ENCODE data around the gene CFI.
"Not testable (repeated sequence)": the region's sequence is repeated elsewhere in the genome, so short reads cannot be mapped to it uniquely, and the experiment has no call there.

CFI gene

DNA sequence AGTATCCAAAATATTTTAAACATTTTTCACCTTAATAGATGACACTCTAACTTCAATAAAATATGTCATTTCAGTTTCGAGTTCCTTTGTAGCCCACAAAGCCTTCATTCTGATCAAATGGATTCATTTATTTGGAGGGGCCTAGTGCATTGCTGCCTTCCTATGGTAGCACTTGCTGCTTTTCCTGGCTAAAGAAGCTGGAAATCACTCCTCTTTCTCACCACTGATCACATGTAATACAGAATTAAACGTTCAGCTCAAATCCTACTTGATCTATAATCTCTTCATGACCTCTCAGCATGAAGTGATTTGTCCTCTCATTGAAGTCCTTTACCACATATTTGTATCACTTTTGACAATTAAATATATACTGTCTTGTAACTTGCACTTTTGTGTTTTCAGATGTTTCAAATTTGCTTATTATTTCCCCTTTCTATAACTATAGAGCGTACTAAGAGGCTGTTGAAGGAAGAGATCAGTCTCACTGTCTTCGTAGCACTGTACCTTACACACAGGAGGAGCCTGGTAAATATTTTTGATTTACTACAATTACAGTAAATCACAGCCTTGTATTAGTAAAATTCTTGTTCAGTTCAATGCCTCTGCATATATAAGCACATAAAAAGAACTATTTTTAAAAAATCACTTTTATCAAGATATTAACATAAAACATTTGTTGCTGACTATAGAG, 555 bp downstream of the CFI start:
- FAIRE-seq (no peak), DNase-seq (ENCODE audit: extremely low spot score, insufficient read length, low read depth) (no peak)

DNA sequence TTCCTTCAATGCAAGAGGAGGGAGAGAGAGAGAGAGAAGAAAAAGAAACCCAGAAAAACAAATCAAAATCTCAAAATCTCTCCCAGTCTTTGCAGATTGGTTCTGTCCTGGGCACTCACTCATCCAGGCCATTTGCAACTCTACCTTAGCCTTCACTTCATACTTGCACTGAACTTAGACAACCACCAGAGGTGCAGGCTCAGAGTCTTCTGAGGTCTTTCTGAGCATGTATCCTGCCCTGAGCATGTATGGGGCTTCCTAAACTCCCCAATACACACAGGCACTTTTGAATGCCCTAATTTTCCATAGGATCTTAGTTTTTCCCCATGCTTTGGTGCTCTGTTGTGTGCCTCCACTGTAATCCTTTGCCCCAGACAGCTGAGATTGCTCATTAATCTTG, 2.9 kb downstream of the CFI start:
- DNase-seq (ENCODE audit: extremely low spot score, insufficient read length, low read depth) (no peak), FAIRE-seq (no peak)

DNA sequence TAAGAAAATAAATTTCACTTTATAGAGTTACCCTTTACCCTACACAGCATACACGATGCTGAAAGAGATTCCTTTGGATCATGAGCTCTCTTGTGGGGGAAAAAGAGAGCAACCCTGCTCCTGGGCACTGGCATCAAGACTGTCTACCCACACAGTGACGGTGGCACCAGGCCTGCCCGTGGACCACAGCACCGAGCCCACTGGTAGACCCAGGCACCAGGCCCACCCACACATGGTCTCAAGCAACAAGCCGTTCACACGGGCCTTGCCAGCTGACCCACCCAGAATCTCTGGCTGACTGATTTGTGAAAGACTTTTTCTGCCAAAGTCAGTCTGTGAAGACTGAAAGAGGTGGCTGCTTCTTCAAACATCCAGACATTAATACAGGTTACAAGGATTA, 6.7 kb downstream of the CFI start:
- FAIRE-seq (no peak), DNase-seq (ENCODE audit: extremely low spot score, insufficient read length, low read depth) (no peak)

DNA sequence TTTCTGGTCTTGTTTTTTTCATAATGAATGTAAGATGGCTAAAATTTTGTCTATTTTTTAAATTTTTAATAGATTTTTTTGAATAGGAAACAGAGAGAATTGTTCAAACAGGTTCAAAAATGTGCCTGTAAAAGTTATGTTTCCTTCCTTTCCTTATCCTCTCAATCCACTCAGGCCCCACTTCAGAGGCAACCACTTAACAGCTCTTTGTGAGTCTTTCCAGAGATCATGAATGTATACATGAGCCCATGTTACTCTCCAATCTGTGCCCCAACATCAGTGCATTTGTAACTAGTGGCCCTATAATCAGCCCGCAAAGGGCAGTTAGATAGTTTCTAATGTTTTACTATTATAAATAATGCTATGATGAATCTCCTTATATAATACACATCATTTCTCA, 14.0 kb downstream of the CFI start:
- no peak for FAIRE-seq
- no peak for DNase-seq (ENCODE audit: extremely low spot score, insufficient read length, low read depth)

DNA sequence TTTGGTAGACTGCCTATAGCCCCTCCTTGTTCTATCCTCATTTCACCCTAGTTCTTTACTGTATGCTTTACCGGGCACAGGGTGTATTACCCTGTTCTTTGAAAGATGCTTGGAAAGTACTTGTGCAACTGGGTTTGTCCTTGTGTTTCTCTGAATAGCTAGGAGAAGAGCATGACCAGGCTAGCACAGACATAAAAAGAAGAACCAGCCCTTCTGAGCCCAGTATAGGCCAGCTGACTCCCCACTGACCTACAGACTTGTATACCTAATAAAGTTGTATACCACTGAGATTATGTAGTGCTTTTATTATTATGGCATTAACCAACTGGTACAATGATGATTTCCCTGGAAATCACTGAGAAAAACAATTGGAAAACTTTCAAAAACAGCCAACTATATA, 15.0 kb downstream of the CFI start:
- no peak for DNase-seq (ENCODE audit: extremely low spot score, insufficient read length, low read depth)
- FAIRE-seq: no peak

DNA sequence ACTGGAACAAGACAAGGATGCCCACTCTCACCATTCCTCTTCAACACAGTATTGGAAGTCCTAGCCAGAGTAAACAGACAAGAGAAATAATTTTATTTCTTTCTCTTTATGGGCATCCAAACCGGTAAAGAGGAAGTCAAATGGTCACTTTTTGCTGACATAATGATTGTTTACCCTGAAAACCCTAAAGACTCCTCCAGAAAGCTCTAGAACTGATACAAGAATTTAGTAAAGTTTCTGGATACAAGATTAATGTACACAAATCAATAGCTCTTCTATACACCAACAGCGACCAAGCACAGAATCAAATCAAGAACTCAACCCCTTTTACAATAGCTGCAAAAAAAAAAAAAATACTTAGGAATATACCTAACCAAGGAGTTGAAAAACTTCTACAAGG, 19.7 kb downstream of the CFI start:
- DNase-seq (ENCODE audit: extremely low spot score, insufficient read length, low read depth); FAIRE-seq: not testable (repeated sequence)

DNA sequence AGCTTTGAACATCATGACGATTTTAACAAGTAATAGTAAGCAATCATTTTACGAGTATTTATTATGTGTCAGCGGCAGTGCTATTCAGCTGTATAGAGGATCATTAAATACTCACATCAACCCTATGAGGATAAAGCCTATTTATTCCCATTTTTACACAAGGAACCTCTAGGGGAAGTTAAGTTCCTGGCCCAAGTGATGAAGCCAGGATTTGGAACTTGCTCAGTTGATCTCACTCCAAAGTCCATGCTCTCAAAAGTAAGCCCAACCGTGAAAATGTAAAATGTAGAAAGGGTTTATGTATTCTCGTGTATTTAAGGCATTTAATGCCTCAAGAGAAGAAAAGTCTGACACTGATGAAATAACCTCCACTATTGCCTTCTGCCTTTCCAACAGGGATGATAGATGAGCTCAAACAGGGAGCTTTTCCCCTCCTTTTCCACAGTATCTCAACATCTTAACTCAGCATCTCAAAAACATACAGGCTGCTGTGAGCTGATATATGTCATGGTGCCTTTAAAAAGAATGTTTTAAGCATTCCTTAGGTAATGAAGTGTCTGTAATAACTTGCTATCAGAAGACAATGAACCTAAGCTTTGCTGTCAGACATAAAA, 36.9 kb downstream of the CFI start:
- DNase-seq (ENCODE audit: extremely low spot score, insufficient read length, low read depth): no peak
- FAIRE-seq: no peak

DNA sequence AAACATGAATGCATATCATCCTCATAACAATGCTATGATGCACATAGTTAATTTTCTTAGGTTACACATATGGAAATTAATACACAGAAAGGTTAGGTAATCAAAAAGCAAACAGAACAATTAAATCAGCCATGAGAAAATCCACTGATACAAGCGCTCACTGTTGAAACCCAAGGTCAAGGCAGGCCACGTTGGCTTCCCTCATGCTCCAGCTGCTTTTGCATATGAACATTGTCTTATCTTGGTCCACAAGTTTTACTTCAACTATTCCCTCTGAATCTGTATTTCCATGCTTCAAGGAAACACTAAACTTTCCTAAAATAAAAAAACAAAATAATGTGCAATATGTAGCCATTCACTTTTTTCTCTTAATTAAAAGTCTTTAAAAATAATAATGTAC, 37.4 kb downstream of the CFI start:
- FAIRE-seq (no peak), DNase-seq (ENCODE audit: extremely low spot score, insufficient read length, low read depth) (no peak)

DNA sequence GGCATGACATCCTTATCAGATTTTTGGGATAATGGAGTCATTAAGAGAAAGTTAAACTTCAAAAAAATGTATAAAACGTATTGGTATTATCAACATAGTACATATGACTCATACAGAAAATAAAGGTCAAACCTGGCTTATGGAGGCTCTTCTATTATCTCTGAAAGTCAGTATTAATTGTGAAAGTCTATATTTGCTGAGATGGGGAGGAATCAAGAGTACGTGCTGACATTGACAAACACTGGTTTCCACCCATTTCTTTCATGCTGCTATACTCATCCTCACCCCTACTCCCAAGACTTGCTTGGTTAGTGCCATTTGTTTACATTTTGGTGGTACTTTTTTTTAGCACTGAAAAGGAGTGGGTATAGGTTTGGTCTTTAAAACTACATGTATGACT, 41.1 kb downstream of the CFI start:
- no peak for DNase-seq (ENCODE audit: extremely low spot score, insufficient read length, low read depth)
- FAIRE-seq: no peak

DNA sequence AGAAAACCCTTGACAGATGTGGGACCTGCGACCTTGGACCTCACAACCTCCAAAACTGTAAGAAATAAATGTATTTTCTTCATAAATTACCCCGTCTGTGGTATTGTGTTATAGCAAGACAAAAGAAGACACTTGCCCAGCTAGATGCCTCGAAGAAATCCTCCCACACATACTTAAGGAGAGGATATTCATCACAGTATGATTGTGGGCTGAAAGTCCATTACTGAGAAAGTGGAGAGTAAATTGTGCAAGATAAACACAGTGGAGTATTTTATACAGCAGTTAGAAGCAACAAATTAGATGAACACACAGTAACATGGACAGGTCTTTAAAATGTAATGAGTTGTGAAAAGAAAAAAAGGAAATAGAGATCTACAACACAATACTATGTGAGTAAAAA, 46.1 kb downstream of the CFI start:
- no peak for FAIRE-seq

DNA sequence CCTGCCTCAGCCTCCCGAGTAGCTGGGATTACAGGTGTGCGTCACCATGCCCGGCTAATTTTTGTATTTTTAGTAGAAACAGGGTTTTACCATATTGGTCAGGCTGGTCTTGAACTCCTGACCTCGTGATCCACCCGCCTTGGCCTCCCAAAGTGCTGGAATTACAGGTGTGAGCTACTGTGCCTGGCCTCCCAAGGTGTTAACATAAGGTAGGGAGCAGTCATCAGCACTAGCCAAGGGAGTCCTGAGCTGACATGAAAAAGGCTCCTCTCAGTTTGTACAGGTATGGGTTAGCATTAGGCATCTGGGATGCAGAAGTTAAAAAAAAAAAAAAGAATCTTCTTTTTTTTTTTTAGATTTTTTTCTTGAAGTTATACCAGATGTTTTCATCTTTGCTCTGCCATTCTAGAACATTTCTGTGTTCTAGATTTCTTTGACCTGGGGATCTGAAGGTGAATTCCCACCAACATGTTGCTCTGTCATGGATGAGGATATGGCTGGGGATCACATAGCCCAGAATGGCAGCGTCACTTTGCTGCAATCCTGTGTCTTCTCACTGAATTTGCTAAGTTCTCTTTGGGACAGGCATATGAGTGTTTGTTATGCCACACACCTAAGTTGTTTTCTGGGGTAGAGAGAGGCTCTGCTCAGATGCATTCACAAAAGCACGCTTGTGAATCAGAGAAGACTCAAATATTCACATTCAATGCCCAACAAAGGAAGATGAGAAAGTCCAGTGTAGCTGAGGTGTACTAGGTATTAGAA, 47.5 kb downstream of the CFI start:
- no peak for FAIRE-seq
- no peak for DNase-seq (ENCODE audit: extremely low spot score, insufficient read length, low read depth)

More for the DNA sequence above, 46.1 kb downstream of the CFI start:
- DNase-seq (ENCODE audit: extremely low spot score, insufficient read length, low read depth): no peak

DNA sequence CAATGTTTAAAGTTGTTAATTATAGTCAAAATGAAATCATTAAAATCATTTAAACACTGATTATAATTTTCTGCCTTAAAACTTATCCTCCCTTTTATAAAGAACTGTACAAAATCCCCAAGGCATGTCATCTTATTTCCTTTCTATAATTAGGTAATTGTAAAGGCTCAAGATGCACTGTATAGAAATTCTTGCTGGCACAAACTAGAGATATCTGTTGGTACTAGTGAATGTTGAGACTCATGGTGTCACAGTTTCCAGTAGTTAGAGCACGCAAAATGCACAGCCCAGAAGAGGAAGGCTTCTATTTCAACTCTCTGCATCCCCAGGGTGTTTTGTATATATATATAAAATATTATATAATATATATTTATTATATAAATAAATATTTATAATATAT, 49.3 kb downstream of the CFI start:
- FAIRE-seq: no peak
- DNase-seq (ENCODE audit: extremely low spot score, insufficient read length, low read depth): no peak

DNA sequence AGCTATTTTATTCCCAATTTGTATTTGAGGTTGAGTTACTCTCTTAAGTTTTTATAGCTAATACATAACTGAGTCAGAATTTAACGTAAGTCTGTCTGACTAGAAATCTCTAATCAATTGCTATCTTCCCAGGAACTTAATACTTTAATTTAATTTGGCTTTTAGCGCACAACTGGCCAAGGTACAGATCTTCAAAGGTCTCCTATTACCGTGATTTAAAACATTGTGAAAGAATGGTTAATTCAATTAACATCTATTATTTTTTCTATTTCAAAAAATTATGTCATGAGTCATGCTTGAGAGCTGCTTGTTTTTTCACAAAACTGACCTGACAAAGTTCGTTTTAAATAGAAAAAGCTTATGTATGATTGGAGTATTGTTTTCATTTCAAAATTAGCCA, 49.9 kb downstream of the CFI start:
- DNase-seq (ENCODE audit: extremely low spot score, insufficient read length, low read depth): no peak
- FAIRE-seq: no peak

DNA sequence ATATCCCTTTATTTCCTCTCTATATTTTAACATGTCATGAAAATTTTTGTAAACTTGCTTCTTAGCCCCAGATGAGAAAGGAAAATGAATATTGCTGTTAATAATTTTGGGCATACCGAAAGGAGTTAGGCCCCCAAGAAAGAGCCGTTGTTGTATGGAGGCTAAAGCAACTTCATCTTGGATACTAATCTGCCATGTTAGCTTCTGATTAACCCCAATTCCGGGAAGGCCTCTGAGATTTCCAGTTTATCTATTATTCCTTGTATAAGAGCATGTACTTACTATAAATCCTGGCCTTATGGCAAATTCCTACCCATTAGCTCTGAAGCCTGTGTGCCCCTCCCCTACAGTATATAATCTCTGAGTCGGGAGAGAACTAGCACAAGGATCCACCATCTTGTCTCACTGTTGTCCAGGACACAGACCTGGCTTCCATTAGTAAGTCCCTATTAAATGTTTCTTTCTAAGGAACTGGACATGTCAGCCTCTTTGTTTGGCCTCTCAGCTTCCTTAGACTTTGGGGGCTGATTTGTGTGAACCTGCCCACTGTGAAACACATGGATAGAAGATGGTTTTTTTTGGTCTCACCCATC, 51.1 kb downstream of the CFI start:
- FAIRE-seq: no peak
- DNase-seq (ENCODE audit: extremely low spot score, insufficient read length, low read depth): no peak

DNA sequence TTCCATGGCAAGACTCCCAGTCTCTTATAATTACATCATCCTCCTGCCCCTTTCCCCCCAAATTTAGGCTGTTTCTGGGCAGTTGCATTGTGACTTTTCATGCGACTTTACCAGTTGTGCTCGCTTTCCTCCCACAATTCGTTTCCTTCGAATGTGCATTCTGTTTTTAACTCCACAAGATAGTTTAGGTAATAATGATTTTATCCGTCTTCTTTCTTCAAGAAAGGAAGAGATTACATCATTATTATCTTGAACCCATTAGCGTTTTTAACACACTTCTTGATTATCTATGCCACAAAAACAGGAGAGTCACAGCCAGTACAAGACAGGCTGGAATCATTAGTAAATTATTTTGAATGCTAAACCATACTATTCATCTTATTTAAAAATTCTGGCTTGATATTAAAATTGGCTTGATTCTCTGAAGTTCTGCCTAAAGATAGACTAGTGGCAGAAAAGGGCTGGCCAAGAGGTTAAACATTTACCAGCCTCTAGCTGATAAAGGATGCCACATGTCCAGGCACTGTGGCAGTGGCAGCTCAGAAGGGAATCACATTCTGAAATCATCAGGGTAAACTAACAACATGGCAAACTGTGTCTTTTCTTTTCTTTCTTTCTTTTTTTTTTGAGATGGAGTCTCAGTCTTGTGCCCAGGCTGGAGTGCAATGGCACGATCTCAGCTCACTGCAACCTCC, 52.3 kb downstream of the CFI start:
- FAIRE-seq (no peak), DNase-seq (ENCODE audit: extremely low spot score, insufficient read length, low read depth) (no peak)

DNA sequence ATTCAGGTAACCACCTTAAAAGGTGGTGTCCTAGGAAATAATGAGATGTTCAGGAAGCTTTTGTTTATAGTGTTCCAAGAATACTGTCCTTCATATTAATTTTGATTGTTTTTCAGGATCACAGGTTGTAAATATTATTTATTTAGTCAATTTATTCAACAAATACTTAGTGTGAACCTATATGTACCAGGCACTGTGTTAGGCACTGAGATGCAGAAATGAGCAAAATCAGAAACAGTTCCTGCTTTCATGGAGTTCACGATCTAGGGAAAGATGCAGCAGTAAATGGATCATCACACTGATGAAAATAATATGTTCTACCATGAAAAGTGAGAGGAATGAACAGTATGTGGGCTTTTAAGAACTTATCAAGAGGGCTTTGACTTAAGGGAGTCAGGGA, 53.7 kb downstream of the CFI start:
- FAIRE-seq (no peak), DNase-seq (ENCODE audit: extremely low spot score, insufficient read length, low read depth) (no peak)

DNA sequence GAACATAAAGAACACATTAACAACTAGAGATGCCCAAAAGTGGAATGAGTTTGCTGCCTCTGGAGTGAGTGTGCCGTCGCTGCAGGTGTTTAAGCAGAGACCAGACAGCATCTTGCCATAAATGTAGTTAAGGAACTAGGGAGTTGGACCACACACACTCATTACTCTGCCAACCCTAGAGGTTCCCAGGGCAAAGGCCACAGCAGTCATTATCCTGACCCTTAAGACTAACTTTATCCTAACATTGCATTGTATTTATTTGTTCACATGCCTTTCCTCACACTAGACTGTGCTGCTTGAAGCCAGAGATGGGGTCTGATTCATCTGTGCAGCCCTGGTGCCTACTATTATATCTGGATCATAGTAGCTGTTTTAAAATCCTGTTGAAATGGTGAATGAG, 55.1 kb downstream of the CFI start:
- DNase-seq (ENCODE audit: extremely low spot score, insufficient read length, low read depth) (no peak), FAIRE-seq (no peak)

DNA sequence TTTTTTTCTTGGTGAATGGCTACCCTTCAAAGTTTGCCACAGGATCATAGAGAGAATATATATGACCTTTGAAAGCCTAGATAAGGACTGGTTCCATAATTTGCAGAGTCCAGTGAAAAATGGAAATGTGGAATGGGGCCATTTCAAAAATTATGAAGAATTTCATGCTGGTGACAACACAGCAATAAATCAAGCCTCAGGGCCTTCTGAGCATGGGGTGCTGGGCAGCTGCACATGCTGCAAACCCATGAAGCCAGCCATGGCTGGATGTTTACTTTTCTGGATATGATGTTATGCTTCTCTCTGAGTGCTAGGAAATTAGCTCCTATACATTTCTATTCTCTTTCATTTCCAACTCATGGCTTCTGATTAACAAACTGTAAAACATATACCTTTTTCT, 56.0 kb downstream of the CFI start:
- FAIRE-seq: no peak
- no peak for DNase-seq (ENCODE audit: extremely low spot score, insufficient read length, low read depth)

DNA sequence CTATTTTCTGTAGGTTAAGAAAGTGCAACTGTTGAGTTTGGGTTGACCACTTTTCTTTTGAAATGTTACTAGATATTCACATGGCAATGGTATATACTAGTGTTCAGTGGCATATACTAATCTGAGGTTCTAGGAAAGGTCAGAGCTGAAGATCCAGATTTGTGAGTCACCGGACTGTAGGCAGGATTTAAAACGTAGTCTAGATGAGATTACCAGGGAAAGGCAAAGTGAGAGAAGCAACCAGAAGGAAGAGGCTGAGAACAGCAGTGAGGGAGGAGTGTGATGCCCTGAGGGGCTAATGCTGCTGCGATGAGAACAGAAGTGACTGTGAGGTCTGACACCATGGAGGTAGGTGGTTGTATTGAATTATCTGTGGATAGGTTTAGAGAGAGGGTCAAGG, 62.3 kb downstream of the CFI start:
- FAIRE-seq: no peak
- no peak for DNase-seq (ENCODE audit: extremely low spot score, insufficient read length, low read depth)

DNA sequence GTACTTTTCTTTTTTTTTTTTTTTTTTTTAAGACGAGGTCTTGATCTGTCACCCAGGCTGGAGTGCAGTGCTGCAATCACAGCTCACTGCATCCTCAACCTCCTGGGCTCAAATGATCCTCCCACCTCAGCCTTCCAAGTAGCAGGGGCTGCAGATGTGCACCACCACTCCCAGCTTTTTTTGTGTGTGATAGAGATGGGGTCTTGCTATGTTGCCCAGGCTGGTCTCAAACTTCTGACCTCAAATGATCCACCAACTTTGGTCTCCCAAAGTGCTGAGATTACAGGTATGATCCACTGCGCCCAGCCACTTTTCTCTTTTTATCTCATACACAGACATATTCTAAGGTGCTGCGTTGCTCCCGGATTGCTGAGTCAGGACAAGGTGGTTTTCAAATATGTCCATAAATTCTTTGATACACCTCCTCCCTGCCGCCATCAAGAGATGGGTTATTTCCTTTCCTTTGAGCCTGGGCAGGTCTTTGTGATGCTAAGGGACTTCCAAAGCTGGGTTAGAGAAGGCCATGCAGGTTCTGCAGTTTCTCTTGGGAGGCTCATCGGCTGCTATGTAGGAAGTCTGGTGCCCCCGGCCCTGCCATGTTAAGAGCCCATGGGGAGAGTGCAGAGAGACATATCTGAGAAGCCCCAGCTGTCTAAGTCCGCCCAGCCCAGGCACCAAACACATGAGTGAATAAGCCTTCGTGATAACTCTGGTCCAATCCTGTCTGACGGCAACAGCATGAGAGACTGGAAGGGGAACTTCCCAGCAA, 63.5 kb downstream of the CFI start:
- FAIRE-seq (no peak), DNase-seq (ENCODE audit: extremely low spot score, insufficient read length, low read depth) (no peak)

All from GM18507 (cell line).